ENCODE data around the gene MBD3L1. TPM values are rescaled to one million over a fixed set of nuclear protein-coding genes. Genes with fewer than 3 reads are reported as not detected.

The MBD3L1 gene
- total RNA-seq, 2 donors from 2014 or later = not detected

DNA sequence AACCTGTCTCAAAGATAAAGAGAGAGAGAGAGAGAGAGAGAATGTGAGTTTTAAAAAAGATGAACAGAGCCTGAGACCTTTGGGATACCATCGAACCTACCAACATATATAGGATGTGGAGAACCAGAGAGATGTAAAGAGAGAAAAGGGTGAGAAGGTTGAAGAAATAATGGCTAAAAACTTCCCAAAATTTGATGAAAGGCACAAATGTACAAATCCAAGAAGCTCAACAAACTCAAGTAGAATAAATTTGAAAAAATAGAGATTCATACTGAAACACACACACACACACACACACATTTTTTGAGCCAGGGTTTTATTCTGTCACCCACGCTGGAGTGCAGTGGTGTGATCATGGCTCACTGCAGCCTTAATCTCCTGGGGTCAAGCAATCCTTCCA, 16.4 kb upstream of the MBD3L1 start:
- no peak overlapping the region for H3K4me3 ChIP-seq

GRCh38 chr19:8820234-8820633, 11.9 kb upstream of the MBD3L1 start:
- Histone ChIP-seq H3K4me1 (no peaks in the 10 kb centered on the region), H3K27me3 (no peaks in the 10 kb centered on the region), H3K4me3 (no peak overlapping the region), H3K27ac (no peak overlapping the region), H3K9me3 (peaks cover 14 to 58% of the 10 kb centered on the region in 2 donors), H3K36me3 (peaks cover 94% of the 10 kb centered on the region)
- DNase-seq (ENCODE audit: low spot score) = no peak
- TF ChIP-seq, protein P1, sequence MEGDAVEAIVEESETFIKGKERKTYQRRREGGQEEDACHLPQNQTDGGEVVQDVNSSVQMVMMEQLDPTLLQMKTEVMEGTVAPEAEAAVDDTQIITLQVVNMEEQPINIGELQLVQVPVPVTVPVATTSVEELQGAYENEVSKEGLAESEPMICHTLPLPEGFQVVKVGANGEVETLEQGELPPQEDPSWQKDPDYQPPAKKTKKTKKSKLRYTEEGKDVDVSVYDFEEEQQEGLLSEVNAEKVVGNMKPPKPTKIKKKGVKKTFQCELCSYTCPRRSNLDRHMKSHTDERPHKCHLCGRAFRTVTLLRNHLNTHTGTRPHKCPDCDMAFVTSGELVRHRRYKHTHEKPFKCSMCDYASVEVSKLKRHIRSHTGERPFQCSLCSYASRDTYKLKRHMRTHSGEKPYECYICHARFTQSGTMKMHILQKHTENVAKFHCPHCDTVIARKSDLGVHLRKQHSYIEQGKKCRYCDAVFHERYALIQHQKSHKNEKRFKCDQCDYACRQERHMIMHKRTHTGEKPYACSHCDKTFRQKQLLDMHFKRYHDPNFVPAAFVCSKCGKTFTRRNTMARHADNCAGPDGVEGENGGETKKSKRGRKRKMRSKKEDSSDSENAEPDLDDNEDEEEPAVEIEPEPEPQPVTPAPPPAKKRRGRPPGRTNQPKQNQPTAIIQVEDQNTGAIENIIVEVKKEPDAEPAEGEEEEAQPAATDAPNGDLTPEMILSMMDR (IDR thresholded peaks at IDR 0.05) = no peak

More for the DNA sequence above, 16.4 kb upstream of the MBD3L1 start:
- DNase-seq (ENCODE audit: low spot score) = no peak
- TF ChIP-seq, protein P1 (IDR thresholded peaks at IDR 0.05) = no peak
- Histone ChIP-seq H3K36me3 (peaks cover 100% of the 10 kb centered on the region), H3K9me3 (peaks cover 52 to 100% of the 10 kb centered on the region in 2 donors), H3K27me3 (no peaks in the 10 kb centered on the region), H3K4me1 (no peaks in the 10 kb centered on the region), H3K27ac (no peak overlapping the region)

DNA sequence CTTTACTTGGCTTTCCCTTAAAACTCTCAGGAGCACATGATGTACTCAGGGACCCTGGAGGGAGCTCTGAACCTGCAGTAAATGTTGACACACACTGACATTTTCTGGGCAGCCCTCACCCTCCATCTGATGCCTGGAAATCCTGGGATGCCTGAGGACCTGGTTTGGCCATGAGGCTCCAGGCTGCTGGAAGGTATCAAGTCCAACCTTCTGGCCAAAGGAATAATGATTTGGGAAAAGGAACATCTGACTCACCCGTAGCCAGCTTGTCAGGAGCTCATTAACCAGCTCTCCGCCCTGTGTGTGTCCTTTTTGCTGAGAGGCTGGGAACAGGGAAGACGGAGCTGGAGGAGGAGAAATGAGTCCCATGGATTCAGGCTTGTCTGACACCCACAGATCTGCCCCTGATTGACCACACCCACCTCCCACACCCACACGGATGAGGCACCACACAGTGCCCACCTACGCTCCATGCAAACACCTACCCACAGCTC, 10.4 kb upstream of the MBD3L1 start:
- Histone ChIP-seq H3K36me3 (peaks cover 78% of the 10 kb centered on the region), H3K4me1 (no peaks in the 10 kb centered on the region), H3K27ac (no peak overlapping the region), H3K4me3 (no peak overlapping the region), H3K27me3 (no peaks in the 10 kb centered on the region), H3K9me3 (peaks cover 0 to 42% of the 10 kb centered on the region in 2 donors)
- no peak for DNase-seq (ENCODE audit: low spot score)
- TF ChIP-seq, protein P1 (IDR thresholded peaks at IDR 0.05) = no peak

- H3K27me3 ChIP-seq = no peaks in the 10 kb centered on the region
- H3K4me3 ChIP-seq = no peak overlapping the region
- H3K9me3 ChIP-seq = no peaks in the 10 kb centered on the region
- H3K27ac ChIP-seq = no peak overlapping the region
- no peak for DNase-seq (ENCODE audit: low spot score)
- TF ChIP-seq, protein P1 (IDR thresholded peaks at IDR 0.05) = no peak
- H3K4me1 ChIP-seq = peaks cover 0 to 7% of the 10 kb centered on the region in 2 donors
- H3K36me3 ChIP-seq = peaks cover 42% of the 10 kb centered on the region
Observed at GRCh38 chr19:8826371-8826770, 5.8 kb upstream of the MBD3L1 start.

DNA sequence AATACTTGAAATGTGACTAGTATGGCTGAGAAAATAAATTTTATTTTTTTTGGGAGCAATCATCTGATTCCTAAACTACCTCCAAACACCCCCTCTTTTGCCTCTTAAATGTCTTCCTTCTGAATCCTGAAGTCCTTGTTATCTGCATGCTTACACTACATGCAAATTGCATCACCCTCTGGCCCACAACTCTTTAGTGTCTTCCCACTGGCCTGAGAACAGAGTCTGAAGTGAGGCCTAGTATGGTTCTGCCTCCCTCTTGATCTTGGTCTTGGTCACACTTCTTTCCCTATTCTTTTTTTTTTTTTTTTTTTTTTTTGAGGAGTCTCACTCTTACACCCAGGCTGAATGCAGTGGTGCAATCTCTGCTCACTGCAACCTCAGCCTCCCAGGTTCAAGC, 4.9 kb upstream of the MBD3L1 start:
- Histone ChIP-seq H3K4me3 (no peak overlapping the region), H3K9me3 (no peaks in the 10 kb centered on the region), H3K27me3 (no peaks in the 10 kb centered on the region), H3K36me3 (peaks cover 33% of the 10 kb centered on the region), H3K4me1 (peaks cover 0 to 12% of the 10 kb centered on the region in 2 donors), H3K27ac (no peak overlapping the region)
- TF ChIP-seq, protein P1 (IDR thresholded peaks at IDR 0.05) = no peak
- DNase-seq (ENCODE audit: low spot score) = no peak

GRCh38 chr19:8831373-8831772, 804 bp upstream of the MBD3L1 start:
- Histone ChIP-seq H3K36me3 (peaks cover 10% of the 10 kb centered on the region), H3K27ac (peak overlapping the region; percentile 91 to 94), H3K4me1 (peaks cover 0 to 16% of the 10 kb centered on the region in 2 donors), H3K9me3 (no peaks in the 10 kb centered on the region), H3K4me3 (peak overlapping the region; percentile 73 to 93), H3K27me3 (no peaks in the 10 kb centered on the region)
- TF ChIP-seq, protein P1 (IDR thresholded peaks at IDR 0.05) = no peak
- no peak for DNase-seq (ENCODE audit: low spot score)

Measured in right atrium auricular region (tissue), 2 donors.